HepG2 (cell line): ENCODE measurements around the gene COBLL1. TPM values are rescaled to one million over a fixed set of nuclear protein-coding genes. Genes with fewer than 3 reads are reported as not detected.

Source experiments
- ATAC-seq: fragments of 200-7000 bp; cut with Tn5 transposase; 3 replicates; pipeline ENCODE4 v1.9.1; 2020; ENCODE audit warnings: mild to moderate bottlenecking, moderate library complexity
- BruUV-seq: library from RNA; stranded (reverse); fragments of 400-500 nt; replicated peaks from 2 replicates; lab custom pipeline; 2021; lab: Mats Ljungman, UMichigan
- CTCF ChIA-PET: fragments of 300-600 bp; formaldehyde crosslinking; extraction: SDS; loops from one replicate; lab custom pipeline; 2021; ENCODE audit warnings: low total read pairs, inconsistent platforms, low intra/inter-chr PET ratio; lab: Yijun Ruan, JAX
- POLR2A ChIA-PET: fragments of 350-600 bp; sonication (Branson Sonifier 250); formaldehyde crosslinking; loops from one replicate; lab custom pipeline; 2020; ENCODE audit warnings: antibody characterized with exemption, inconsistent platforms; lab: Yijun Ruan, JAX
- DNase-seq: peaks from one replicate; pipeline ENCODE4 v3.0.0-alpha.2; 2015; ENCODE audit warnings: low spot score
- FAIRE-seq: peaks from 3 replicates; lab custom pipeline; 2011; peaks lifted over from hg19 to GRCh38; lab: Jason Lieb, UNC
- H2AFZ ChIP-seq: one replicate; pipeline ENCODE4 v1.6.1; 2011; ENCODE audit warnings: low read length, inconsistent platforms
- H3K27ac ChIP-seq: fragments of 300-600 bp; 3 replicates; pipeline ENCODE4 v1.8.0; 2011; ENCODE audit warnings: mixed run types, mild to moderate bottlenecking, mixed read lengths, low read length, inconsistent platforms; ENCODE audit not compliant: insufficient read depth; ENCODE audit errors: extremely low read length
- H3K27me3 ChIP-seq, 2 experiments: fragments of 200-600 bp in 1 of 2; 2 replicates in 1 of 2; 3 replicates in 1 of 2; pipeline versions ENCODE4 v1.6.0 to v1.8.0; 2011; ENCODE audit warnings: low read length in 2 of 2, mild to moderate bottlenecking in 2 of 2, moderate library complexity in 2 of 2, inconsistent platforms in 1 of 2; ENCODE audit not compliant: insufficient read depth in 2 of 2, control insufficient read depth in 1 of 2
- H3K36me3 ChIP-seq, 2 experiments: fragments of 200-600 bp in 1 of 2; replicated peaks in 1 of 2; 2 replicates in 1 of 2; 3 replicates in 1 of 2; pipeline versions ENCODE4 v1.5.1 to v1.8.0; 2011; ENCODE audit warnings: low read length in 2 of 2, inconsistent platforms in 1 of 2; ENCODE audit not compliant: insufficient read depth in 2 of 2, control insufficient read depth in 1 of 2
- H3K4me1 ChIP-seq: 2 replicates; pipeline ENCODE4 v1.5.1; 2012; ENCODE audit warnings: low read length, inconsistent platforms; ENCODE audit not compliant: insufficient read depth
- H3K4me2 ChIP-seq: 2 replicates; pipeline ENCODE4 v1.6.0; 2011; ENCODE audit warnings: low read depth, low read length, inconsistent platforms
- H3K4me3 ChIP-seq, 3 experiments: fragments of 200-600 bp in 1 of 3; sonication (generic), shearing (Covaris generic) in 1 of 3; replicated peaks in 1 of 3; 2 replicates each; pipeline ENCODE4 v1.5.1; 2011 to 2016; ENCODE audit warnings: low read length in 3 of 3, inconsistent platforms in 2 of 3, low read depth in 2 of 3, mild to moderate bottlenecking in 2 of 3, control low read depth in 1 of 3, mixed read lengths in 1 of 3; ENCODE audit not compliant: insufficient read depth in 1 of 3
- H3K79me2 ChIP-seq: one replicate; pipeline ENCODE4 v1.6.1; 2011; ENCODE audit warnings: low read length, inconsistent platforms; ENCODE audit not compliant: insufficient read depth
- H3K9ac ChIP-seq: 2 replicates; pipeline ENCODE4 v1.6.0; 2011; ENCODE audit warnings: mild to moderate bottlenecking, low read depth, low read length, inconsistent platforms; ENCODE audit not compliant: insufficient read depth
- H3K9me3 ChIP-seq: 2 replicates; pipeline ENCODE4 v1.5.1; 2012; ENCODE audit warnings: mild to moderate bottlenecking, low read length
- H4K20me1 ChIP-seq: 2 replicates; pipeline ENCODE4 v1.6.0; 2011; ENCODE audit warnings: inconsistent platforms, mild to moderate bottlenecking, low read length, moderate library complexity; ENCODE audit not compliant: insufficient read depth
- ELF3 ChIP-seq: IDR thresholded peaks from 2 replicates; pipeline ENCODE4 v1.6.1; 2016; ENCODE audit warnings: missing genetic modification reagents, missing compliant biosample characterization
- HOMEZ ChIP-seq: IDR thresholded peaks from 2 replicates; pipeline ENCODE4 v1.6.1; 2016; ENCODE audit warnings: low read depth
- MAFG ChIP-seq: sonication (generic); formaldehyde crosslinking; IDR thresholded peaks from 2 replicates; pipeline ENCODE4 v1.5.1; 2020; ENCODE audit warnings: mild to moderate bottlenecking, missing genetic modification reagents
- NBN ChIP-seq: fragments of 450-650 bp; conservative IDR thresholded peaks from 2 replicates; pipeline ENCODE4 v1.6.1; 2017
- POGZ ChIP-seq: sonication (generic); formaldehyde crosslinking; IDR thresholded peaks from 2 replicates; pipeline ENCODE4 v1.4.0; 2020; ENCODE audit warnings: mild to moderate bottlenecking, missing genetic modification reagents
- RARA ChIP-seq: IDR thresholded peaks from 2 replicates; pipeline ENCODE4 v1.6.1; 2016; ENCODE audit warnings: missing genetic modification reagents, missing compliant biosample characterization
- SETDB1 ChIP-seq: sonication (generic); formaldehyde crosslinking; IDR thresholded peaks from 2 replicates; pipeline ENCODE4 v1.5.1; 2020; ENCODE audit warnings: missing genetic modification reagents, mild to moderate bottlenecking, borderline replicate concordance
- SOX5 ChIP-seq: IDR thresholded peaks from 2 replicates; pipeline ENCODE4 v1.6.1; 2016; ENCODE audit warnings: borderline replicate concordance
- SYNCRIP ChIP-seq: fragments of 200-400 bp; formaldehyde crosslinking; IDR thresholded peaks from 2 replicates; pipeline ENCODE4 v1.6.1; 2018; ENCODE audit warnings: mild to moderate bottlenecking, low read depth, low read length; ENCODE audit not compliant: insufficient read depth
- TEAD3 ChIP-seq: optimal IDR thresholded peaks from 2 replicates; pipeline ENCODE3; 2016; ENCODE audit warnings: borderline replicate concordance
- TRIM24 ChIP-seq: sonication (generic); formaldehyde crosslinking; IDR thresholded peaks from 2 replicates; pipeline ENCODE4 v1.8.0; 2022; ENCODE audit warnings: mild to moderate bottlenecking, missing genetic modification reagents
- ZNF337 ChIP-seq: sonication (generic); formaldehyde crosslinking; IDR thresholded peaks from 2 replicates; pipeline ENCODE4 v1.5.1; 2020; ENCODE audit warnings: missing genetic modification reagents, low read depth, mild to moderate bottlenecking, borderline replicate concordance
- in situ Hi-C: cut with HindIII; loops from 2 replicates; pipeline ENCODE4 v1.10.0; 2017; ENCODE audit warnings: low pct_unique_long_range_greater_than_20kb; ENCODE audit not compliant: extremely low pct_ligation_motif_present
- intact Hi-C: fragments of 100-400 bp; cut with micrococcal nuclease; formaldehyde crosslinking; loops from one replicate; pipeline ENCODE4 v1.10.0; 2022; ENCODE audit not compliant: unreplicated experiment
- polyA plus RNA-seq, 8 experiments: library from polyadenylated mRNA; depleted of rRNA in 3 of 8; stranded (reverse) in 7 of 8; unstranded in 1 of 8; fragments of >200 nt; fragmentation: Illumina TruSeq in 4 of 8; extraction: Trizol in 4 of 8; gene quantifications; 2 replicates each; pipeline versions ENCODE4 v1.2.1 to v1.2.3, GENCODE V29; 2011 to 2016; ENCODE audit warnings: low read depth in 4 of 8, missing spikeins in 1 of 8, mixed read lengths in 1 of 8; ENCODE audit not compliant: insufficient read depth in 1 of 8
- total RNA-seq, 5 experiments: library from RNA; depleted of rRNA; stranded (reverse); fragments of >200 nt; fragmentation: Illumina TruSeq; extraction: Trizol; gene quantifications; 2 replicates each; pipeline ENCODE4 v1.2.3, GENCODE V29; 2016; ENCODE audit warnings: low read depth in 1 of 5

COBLL1 gene
- total and polyA plus RNA-seq, 2 of the 13 experiments (the other 11 are each of a cell fraction or from before 2014, with no cell fraction given): 32.6 to 86.8 TPM

- peak; percentile 59; the same call in 1 of the 2 replicates for TF ChIP-seq HOMEZ (CRISPR knock-in tag)
- TF ChIP-seq ELF3 (CRISPR knock-in tag): 0 out of 2 replicates have a peak, but pooled peaks have one; percentile 20
- TF ChIP-seq ZNF337: no peak
These were observed 23.2 kb downstream of the COBLL1 start (continued) for GRCh38 chr2:164818149-164819136.

- FAIRE-seq (no peak), ATAC-seq (peak; percentile 30), DNase-seq (no peak)
- POLR2A ChIA-PET: no interaction called here
- CTCF ChIA-PET: no interaction called here
- intact Hi-C loops (no loop called here), in situ Hi-C loops (no loop called here)
- H3K79me2 ChIP-seq: peaks cover 84% of the 10 kb centered on the region
- H4K20me1 ChIP-seq: no peaks in the 10 kb centered on the region
- TF ChIP-seq SOX5 (no peak), RARA (CRISPR knock-in tag) (peak; percentile 51), TEAD3 (no peak), NBN (no peak), MAFG (CRISPR knock-in tag) (no peak), SYNCRIP (no peak), SETDB1 (CRISPR knock-in tag) (no peak), TRIM24 (CRISPR knock-in tag) (no peak), POGZ (0 out of 2 replicates have a peak, but pooled peaks have one; percentile 2)
- peaks cover 56% of the 10 kb centered on the region for H3K4me1 ChIP-seq
- H3K9me3 ChIP-seq: no peaks in the 10 kb centered on the region
- no peak overlapping the region for H3K4me3 ChIP-seq
- no peak overlapping the region for H3K4me2 ChIP-seq
- BruUV-seq: no TSS peak
- peak overlapping the region; percentile 22 for H3K27ac ChIP-seq
- no peaks in the 10 kb centered on the region for H3K36me3 ChIP-seq
- H3K9ac ChIP-seq: no peak overlapping the region
- no peaks in the 10 kb centered on the region for H3K27me3 ChIP-seq
- no peak overlapping the region for H2AFZ ChIP-seq
These were observed 24.7 kb downstream of the COBLL1 start for GRCh38 chr2:164816900-164817299.
